ENCODE data around the gene UBTD1. TPM values are rescaled to one million over a fixed set of nuclear protein-coding genes. Genes with fewer than 3 reads are reported as not detected.
A peak's percentile ranks its signal among the peaks of the same experiment; 100 is the strongest.

Gene UBTD1
- 37.5 TPM for total RNA-seq
- long read RNA-seq, transcript UBTD1-201 (3 exons, 1,706 nt), result major isoform, 107 of 119 reads
- long read RNA-seq, partial matches to known transcripts, result 2 of 119 reads
- long read RNA-seq, other reads (novel, unspliced or antisense), result 10 of 119 reads

DNA sequence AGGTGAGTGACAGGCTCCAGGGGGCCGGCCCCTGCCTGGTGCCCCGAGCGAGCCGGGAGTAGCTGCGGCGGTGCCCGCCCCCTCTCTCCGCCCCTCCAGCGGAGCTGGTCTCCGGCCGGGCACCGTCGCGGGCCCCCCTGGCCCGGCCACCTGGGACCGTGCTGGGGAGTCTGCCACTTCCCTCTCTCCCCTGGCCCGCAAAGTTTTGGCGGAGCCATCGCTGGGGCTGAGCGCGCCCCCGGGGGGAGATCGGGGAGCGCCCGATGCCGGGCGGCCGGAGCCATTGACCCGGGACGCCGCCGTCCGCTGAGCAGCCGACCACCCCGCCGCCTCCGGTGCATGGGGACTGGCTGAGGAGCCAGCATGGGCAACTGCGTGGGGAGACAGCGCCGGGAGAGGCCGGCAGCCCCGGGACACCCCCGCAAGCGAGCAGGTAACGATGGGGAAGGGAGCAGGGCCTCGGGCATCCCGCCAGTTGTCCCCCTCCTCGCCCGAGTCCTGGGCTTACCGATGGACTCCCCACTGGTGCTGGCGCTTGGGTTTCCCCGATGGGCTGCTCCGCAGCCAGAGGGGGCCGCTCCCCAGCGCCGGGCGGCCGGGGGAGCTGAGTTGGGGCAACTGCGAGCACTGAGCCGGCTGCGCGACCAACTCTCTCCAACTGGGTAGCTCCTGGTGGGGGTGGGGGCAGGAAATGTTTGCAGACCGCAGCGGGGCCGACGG, at the start of gene UBTD1:
TSS of gene UBTD1 (plus strand) at position 84 of the 720 bp plus-strand sequence. CDS start at position 364, 280 bp downstream.
- TF ChIP-seq CTCF (IDR thresholded peaks at IDR 0.05), result no peak
- intact Hi-C loops (cut with DNase I), result no loop called here

DNA sequence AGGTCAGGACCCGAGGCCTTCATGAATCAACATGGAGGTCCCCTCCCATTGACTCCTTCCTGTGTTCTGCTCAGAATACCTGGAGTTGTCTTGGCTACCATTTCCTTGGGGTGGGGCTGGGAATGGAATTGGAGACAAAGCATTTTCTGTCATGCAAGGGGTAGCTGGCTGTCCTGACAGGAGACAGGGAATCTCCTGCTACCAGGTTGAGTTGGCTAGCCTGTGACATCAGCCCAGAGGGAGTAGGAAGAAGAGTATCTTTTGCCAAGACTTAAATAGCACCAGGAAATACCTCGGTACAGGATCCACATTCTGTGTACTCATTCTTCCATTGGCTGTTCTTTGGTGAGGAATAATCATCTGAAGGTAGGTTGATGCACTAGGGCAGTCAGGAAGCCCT, 47.9 kb upstream of the UBTD1 start:
- Histone ChIP-seq H3K27me3 (no peaks in the 10 kb centered on the region), H3K4me1 (peaks cover 47% of the 10 kb centered on the region), H3K4me3 (no peak overlapping the region), H3K36me3 (peaks cover 32% of the 10 kb centered on the region), H3K27ac (peak overlapping the region; percentile 53), H3K9me3 (no peaks in the 10 kb centered on the region)
- no peak for DNase-seq
- intact Hi-C loops (cut with DNase I), result no loop called here
- ATAC-seq, result no peak
- no peak for TF ChIP-seq CTCF (IDR thresholded peaks at IDR 0.05)

More for the DNA sequence above, at the start of gene UBTD1:
- H3K9me3 ChIP-seq, result no peaks in the 10 kb centered on the region
- H3K4me3 ChIP-seq, result peak within 1 kb of the TSS; percentile 100
- H3K4me1 ChIP-seq, result peaks cover 47% of the 10 kb centered on the region
- H3K36me3 ChIP-seq, result peaks cover 7% of the 10 kb centered on the region
- H3K27ac ChIP-seq, result peak within 1 kb of the TSS; percentile 95
- ATAC-seq, result peak; percentile 1
- DNase-seq, result peak; percentile 84
- no peaks in the 10 kb centered on the region for H3K27me3 ChIP-seq

DNA sequence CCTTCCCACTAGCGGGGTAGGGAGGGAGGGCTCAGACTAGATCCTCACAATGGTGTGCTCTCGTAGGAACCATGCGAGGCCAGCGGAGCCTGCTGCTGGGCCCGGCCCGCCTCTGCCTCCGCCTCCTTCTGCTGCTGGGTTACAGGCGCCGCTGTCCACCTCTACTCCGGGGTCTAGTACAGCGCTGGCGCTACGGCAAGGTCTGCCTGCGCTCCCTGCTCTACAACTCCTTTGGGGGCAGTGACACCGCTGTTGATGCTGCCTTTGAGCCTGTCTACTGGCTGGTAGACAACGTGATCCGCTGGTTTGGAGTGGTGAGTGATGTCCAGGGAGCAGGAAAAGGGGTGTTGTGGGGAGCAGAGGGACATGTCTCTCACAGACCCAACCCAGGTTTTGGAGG, 47.1 kb upstream of the UBTD1 start:
- Histone ChIP-seq H3K4me3 (no peak overlapping the region), H3K27ac (peak overlapping the region; percentile 53), H3K4me1 (peaks cover 45% of the 10 kb centered on the region), H3K9me3 (no peaks in the 10 kb centered on the region), H3K27me3 (no peaks in the 10 kb centered on the region), H3K36me3 (peaks cover 40% of the 10 kb centered on the region)
- no peak for TF ChIP-seq CTCF (IDR thresholded peaks at IDR 0.05)
- intact Hi-C loops (cut with DNase I), result no loop called here
- DNase-seq (no peak), ATAC-seq (no peak)

DNA sequence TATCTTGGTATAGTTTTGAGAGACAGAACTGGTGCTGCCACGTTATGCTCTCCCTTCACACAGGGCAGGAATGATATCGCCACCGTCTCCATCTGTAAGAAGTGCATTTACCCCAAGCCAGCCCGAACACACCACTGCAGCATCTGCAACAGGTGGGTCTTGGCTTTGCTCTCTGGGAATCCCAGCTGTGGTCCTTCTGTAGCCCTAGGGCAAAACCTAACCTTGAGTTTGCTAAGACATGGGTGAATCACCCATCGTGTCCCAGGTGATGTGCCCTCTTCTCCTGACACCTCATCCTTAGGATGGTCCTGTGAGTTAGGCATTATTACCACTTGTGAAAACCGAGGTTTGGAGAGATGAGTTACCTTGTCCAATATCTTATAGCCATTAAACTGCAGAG, 46.4 kb upstream of the UBTD1 start:
- H3K27ac ChIP-seq, result no peak overlapping the region
- H3K36me3 ChIP-seq, result peaks cover 48% of the 10 kb centered on the region
- H3K4me1 ChIP-seq, result peaks cover 38% of the 10 kb centered on the region
- TF ChIP-seq CTCF (IDR thresholded peaks at IDR 0.05), result no peak
- H3K27me3 ChIP-seq, result no peaks in the 10 kb centered on the region
- DNase-seq, result no peak
- intact Hi-C loops (cut with DNase I), result no loop called here
- H3K4me3 ChIP-seq, result no peak overlapping the region
- no peak for ATAC-seq
- no peaks in the 10 kb centered on the region for H3K9me3 ChIP-seq

- ATAC-seq (peak; percentile 38), DNase-seq (no peak)
- no peak for TF ChIP-seq CTCF (IDR thresholded peaks at IDR 0.05)
- Histone ChIP-seq H3K9me3 (no peaks in the 10 kb centered on the region), H3K27ac (no peak overlapping the region), H3K4me3 (no peak overlapping the region), H3K4me1 (peaks cover 23% of the 10 kb centered on the region), H3K36me3 (peaks cover 69% of the 10 kb centered on the region), H3K27me3 (no peaks in the 10 kb centered on the region)
- intact Hi-C loops (cut with DNase I), result no loop called here
Measured at GRCh38 chr10:97454330-97455036, 44.2 kb upstream of the UBTD1 start.
